HCT116 (cell line): ENCODE results near the gene SLC7A8. TPM values are rescaled to one million over a fixed set of nuclear protein-coding genes. Genes with fewer than 3 reads are reported as not detected.
"Not testable (repeated sequence)": the region's sequence is repeated elsewhere in the genome, so short reads cannot be mapped to it uniquely, and the experiment has no call there.

Source experiments
- ATAC-seq: fragments of 200-7000 bp; cut with Tn5 transposase; 2 replicates; pipeline ENCODE4 v1.9.1; 2020; ENCODE audit warnings: mild to moderate bottlenecking, moderate library complexity
- BruUV-seq: library from RNA; stranded (reverse); fragments of 400-500 nt; replicated peaks from 2 replicates; lab custom pipeline; 2021; lab: Mats Ljungman, UMichigan
- CTCF ChIA-PET: fragments of 300-600 bp; sonication (Branson Sonifier 250); formaldehyde crosslinking; loops from one replicate; lab custom pipeline; 2021; ENCODE audit warnings: antibody characterized with exemption; lab: Charles Lee
- POLR2A ChIA-PET: fragments of 300-600, 350-600 bp; sonication (Branson Sonifier 250); formaldehyde crosslinking; loops from one replicate; lab custom pipeline; 2021; ENCODE audit warnings: antibody characterized with exemption; lab: Charles Lee
- RAD21 ChIA-PET, 2 experiments: fragments of 300-600 bp; sonication (Branson Sonifier 250); formaldehyde crosslinking; loops; one replicate each; lab custom pipeline; 2023; ENCODE audit warnings: low total read pairs in 2 of 2; ENCODE audit not compliant: uncharacterized antibody in 2 of 2, unreplicated experiment in 2 of 2, low non-redundant PET in 1 of 2; lab: Charles Lee
- DNase-seq: peaks from one replicate; pipeline ENCODE4 v3.0.0-alpha.2; 2010; ENCODE audit warnings: low read depth, low spot score
- H2AFZ ChIP-seq: fragments of 200-600 bp; shearing (Covaris generic), sonication (generic); 2 replicates; pipeline ENCODE4 v1.6.1; 2017; ENCODE audit warnings: low read depth, mixed run types, mixed read lengths, antibody characterized with exemption, low read length; ENCODE audit not compliant: poor library complexity, severe bottlenecking
- H3K27ac ChIP-seq: 2 replicates; pipeline ENCODE4 v1.5.1; 2012; ENCODE audit warnings: low read depth, low read length
- H3K27me3 ChIP-seq: fragments of 200-600 bp; sonication (generic); 2 replicates; pipeline ENCODE4 v1.6.1; 2016; ENCODE audit warnings: mixed run types, low read length, mixed read lengths; ENCODE audit not compliant: insufficient read depth
- H3K36me3 ChIP-seq, 2 experiments: fragments of 200-500 bp in 1 of 2; fragments of 200-600 bp in 1 of 2; sonication (Bioruptor generic) in 1 of 2; sonication (generic) in 1 of 2; 2 replicates each; pipeline versions ENCODE4 v1.5.1 to v1.6.1; 2014 to 2016; ENCODE audit warnings: low read length in 2 of 2, inconsistent platforms in 1 of 2, mixed read lengths in 1 of 2, mixed run types in 1 of 2; ENCODE audit not compliant: insufficient read depth in 2 of 2, control insufficient read depth in 1 of 2
- H3K4me1 ChIP-seq, 2 experiments: fragments of 200-600 bp in 1 of 2; sonication (generic) in 1 of 2; 2 replicates each; pipeline versions ENCODE4 v1.5.1 to v1.6.1; 2012 to 2017; ENCODE audit warnings: low read length in 2 of 2, inconsistent platforms in 1 of 2, mild to moderate bottlenecking in 1 of 2, mixed read lengths in 1 of 2, mixed run types in 1 of 2, moderate library complexity in 1 of 2; ENCODE audit not compliant: insufficient read depth in 2 of 2, control insufficient read depth in 1 of 2
- H3K4me2 ChIP-seq: fragments of 200-600 bp; sonication (generic); 2 replicates; pipeline ENCODE4 v1.6.1; 2017; ENCODE audit warnings: mixed run types, low read length, mixed read lengths
- H3K4me3 ChIP-seq, 2 experiments: fragments of 200-600 bp in 1 of 2; sonication (generic) in 1 of 2; replicated peaks in 1 of 2; 2 replicates each; pipeline ENCODE4 v1.5.1; 2011 to 2016; ENCODE audit warnings: low read length in 2 of 2, control low read depth in 1 of 2, low read depth in 1 of 2, mild to moderate bottlenecking in 1 of 2, mixed read lengths in 1 of 2, mixed run types in 1 of 2
- H3K79me2 ChIP-seq: fragments of 200-600 bp; sonication (generic); 2 replicates; pipeline ENCODE4 v1.6.1; 2017; ENCODE audit warnings: mild to moderate bottlenecking, mixed run types, low read length, moderate library complexity, mixed read lengths; ENCODE audit not compliant: insufficient read depth
- H3K9ac ChIP-seq: fragments of 200-600 bp; sonication (generic); 2 replicates; pipeline ENCODE4 v1.6.1; 2016; ENCODE audit warnings: low read length, mixed read lengths
- H3K9me2 ChIP-seq: fragments of 200-600 bp; sonication (generic), shearing (Covaris generic); 2 replicates; pipeline ENCODE4 v1.6.1; 2017; ENCODE audit warnings: mixed run types, mild to moderate bottlenecking, moderate library complexity; ENCODE audit not compliant: insufficient read depth
- H3K9me3 ChIP-seq, 2 experiments: fragments of 200-500 bp in 1 of 2; fragments of 200-600 bp in 1 of 2; sonication (Bioruptor generic) in 1 of 2; sonication (generic) in 1 of 2; 2 replicates each; pipeline ENCODE4 v1.6.1; 2014 to 2017; ENCODE audit warnings: low read length in 2 of 2, mixed read lengths in 2 of 2, inconsistent platforms in 1 of 2, low read depth in 1 of 2, mild to moderate bottlenecking in 1 of 2, mixed run types in 1 of 2, moderate library complexity in 1 of 2; ENCODE audit not compliant: control insufficient read depth in 1 of 2, insufficient read depth in 1 of 2
- H4K20me1 ChIP-seq: fragments of 200-600 bp; sonication (generic), shearing (Covaris generic); 2 replicates; pipeline ENCODE4 v1.6.1; 2017; ENCODE audit warnings: mixed run types, mild to moderate bottlenecking, moderate library complexity; ENCODE audit not compliant: insufficient read depth
- ATF3 ChIP-seq: IDR thresholded peaks from 2 replicates; pipeline ENCODE4 v1.6.1; 2012
- CBX3 ChIP-seq: IDR thresholded peaks from 2 replicates; pipeline ENCODE4 v1.6.1; 2012; ENCODE audit warnings: low read depth
- CEBPB ChIP-seq: IDR thresholded peaks from 2 replicates; pipeline ENCODE4 v1.6.1; 2012; ENCODE audit warnings: low read depth
- ELF1 ChIP-seq: IDR thresholded peaks from 2 replicates; pipeline ENCODE4 v1.6.1; 2012; ENCODE audit warnings: low read depth, borderline replicate concordance
- EZH2phosphoT487 ChIP-seq: fragments of 200-600 bp; IDR thresholded peaks from 2 replicates; pipeline ENCODE4 v1.6.1; 2018; ENCODE audit warnings: antibody characterized with exemption, borderline replicate concordance
- FOSL1 ChIP-seq: IDR thresholded peaks from 2 replicates; pipeline ENCODE4 v1.6.1; 2012; ENCODE audit warnings: low read depth
- JUND ChIP-seq: IDR thresholded peaks from 2 replicates; pipeline ENCODE4 v1.6.1; 2012
- POLR2A ChIP-seq: IDR thresholded peaks from 2 replicates; pipeline ENCODE4 v1.7.0; 2011; ENCODE audit warnings: borderline replicate concordance; ENCODE audit not compliant: insufficient read depth, insufficient read length; ENCODE audit errors: extremely low read depth
- POLR2AphosphoS5 ChIP-seq: IDR thresholded peaks from 2 replicates; pipeline ENCODE4 v1.6.1; 2011; ENCODE audit warnings: mild to moderate bottlenecking, low read depth, low read length, moderate library complexity
- RAD21 ChIP-seq: IDR thresholded peaks from 2 replicates; pipeline ENCODE4 v1.6.1; 2012; ENCODE audit warnings: low read depth, mild to moderate bottlenecking
- REST ChIP-seq: IDR thresholded peaks from 2 replicates; pipeline ENCODE4 v1.6.1; 2012; ENCODE audit warnings: low read depth
- SP1 ChIP-seq: IDR thresholded peaks from 2 replicates; pipeline ENCODE4 v1.6.1; 2012; ENCODE audit warnings: low read depth
- SRF ChIP-seq: IDR thresholded peaks from 2 replicates; pipeline ENCODE4 v1.6.1; 2012; ENCODE audit warnings: low read depth
- TCF7L2 ChIP-seq: IDR thresholded peaks from 2 replicates; pipeline ENCODE4 v1.7.0; 2011; ENCODE audit warnings: borderline replicate concordance, inconsistent platforms; ENCODE audit not compliant: insufficient read depth, insufficient read length; ENCODE audit errors: extremely low read depth
- ZBTB33 ChIP-seq: IDR thresholded peaks from 2 replicates; pipeline ENCODE4 v1.6.1; 2011; ENCODE audit warnings: mild to moderate bottlenecking, low read length, moderate library complexity; ENCODE audit not compliant: insufficient replicate concordance; ENCODE audit errors: extremely low read depth
- ZFX ChIP-seq: fragments of 450-650 bp; IDR thresholded peaks from 2 replicates; pipeline ENCODE4 v1.6.1; 2017
- ZNF274 ChIP-seq: fragments of 200-500 bp; sonication (Bioruptor generic); IDR thresholded peaks from 2 replicates; pipeline ENCODE4 v1.6.1; 2014; ENCODE audit warnings: mild to moderate bottlenecking, low read depth, low read length, inconsistent platforms
- intact Hi-C: fragments of 100-400 bp; cut with micrococcal nuclease; formaldehyde crosslinking; loops from 2 replicates; pipeline ENCODE4 v1.10.0; 2022
- total RNA-seq: library from RNA; stranded (reverse); gene quantifications from one replicate; pipeline ENCODE4 v1.2.1, GENCODE V29; 2021; ENCODE audit not compliant: unreplicated experiment

Gene SLC7A8
- total RNA-seq, 1 experiment from 2014 or later = 5.3 TPM

- H4K20me1 ChIP-seq, H3K79me2 ChIP-seq, H3K36me3 ChIP-seq, H3K9me2 ChIP-seq, H3K4me2 ChIP-seq, DNase-seq, POLR2A ChIA-PET, H3K27ac ChIP-seq, BruUV-seq, H2AFZ ChIP-seq, H3K27me3 ChIP-seq, ATAC-seq, intact Hi-C loops, H3K4me3 ChIP-seq, CTCF ChIA-PET, H3K4me1 ChIP-seq, H3K9me3 ChIP-seq, H3K9ac ChIP-seq, RAD21 ChIA-PET: not testable (repeated sequence)
These were observed 41.5 kb upstream of the SLC7A8 start for GRCh38 chr14:23224958-23225357.

- ATAC-seq (no peak), DNase-seq (no peak)
- Histone ChIP-seq H4K20me1 (no peaks in the 10 kb centered on the region), H3K4me1 (no peaks in the 10 kb centered on the region), H3K27ac (no peak overlapping the region), H3K9me3 (no peaks in the 10 kb centered on the region; a peak in 1 of 4 replicates), H3K9ac (no peak overlapping the region), H2AFZ (no peak overlapping the region), H3K4me3 (no peak overlapping the region), H3K4me2 (no peak overlapping the region), H3K9me2 (no peaks in the 10 kb centered on the region), H3K27me3 (no peaks in the 10 kb centered on the region), H3K79me2 (no peaks in the 10 kb centered on the region), H3K36me3 (no peaks in the 10 kb centered on the region)
- no TSS peak for BruUV-seq
- ChIA-PET RAD21 (no interaction called here), POLR2A (no interaction called here), CTCF (no interaction called here)
- intact Hi-C loops = no loop called here
- TF ChIP-seq POLR2AphosphoS5 (no peak), EZH2phosphoT487 (no peak), ZBTB33 (no peak), CBX3 (no peak), ATF3 (no peak), JUND (no peak), ELF1 (no peak), POLR2A (no peak), SRF (no peak), ZFX (no peak), TCF7L2 (no peak), SP1 (no peak), ZNF274 (no peak), RAD21 (no peak), CEBPB (no peak), FOSL1 (no peak), REST (no peak)
These were observed 35.6 kb upstream of the SLC7A8 start for GRCh38 chr14:23219075-23219474.
